C1 segment of cervical spinal cord (tissue), 14 donors: ENCODE results near the gene KRTAP4-9.
"Not testable (repeated sequence)": the region's sequence is repeated elsewhere in the genome, so short reads cannot be mapped to it uniquely, and the experiment has no call there.

Experiments
- DNase-seq, 14 donors: peaks; one replicate each; lab custom pipeline; 2025; lab: John Stamatoyannopoulos, UW

The KRTAP4-9 gene

GRCh38 chr17:41105347-41105746 is at the start of gene KRTAP4-9:
TSS of gene KRTAP4-9 (plus strand) at chr17:41105389. CDS start at chr17:41105389, 0 bp downstream.
- DNase-seq, result not testable (repeated sequence)

- DNase-seq, result no peak
Measured at GRCh38 chr17:41057547-41057946, 47.6 kb upstream of the KRTAP4-9 start.

GRCh38 chr17:41058741-41059140 is 46.4 kb upstream of the KRTAP4-9 start:
- DNase-seq, result no peak

GRCh38 chr17:41059276-41060051 is 45.7 kb upstream of the KRTAP4-9 start:
- not testable (repeated sequence) for DNase-seq

- no peak for DNase-seq
Measured at GRCh38 chr17:41060052-41060604, 45.1 kb upstream of the KRTAP4-9 start, which contains the start of gene KRTAP2-3. TSS of gene KRTAP2-3 (minus strand) at chr17:41060114. CDS start at chr17:41060050, 64 bp downstream.

- DNase-seq, result no peak
Measured at GRCh38 chr17:41061964-41062363, 43.2 kb upstream of the KRTAP4-9 start.

- DNase-seq, result no peak
Measured at GRCh38 chr17:41063449-41063848, 41.7 kb upstream of the KRTAP4-9 start.

GRCh38 chr17:41064301-41064700 is 40.9 kb upstream of the KRTAP4-9 start:
- DNase-seq, result no peak

GRCh38 chr17:41065016-41065689 is 40.0 kb upstream of the KRTAP4-9 start:
- not testable (repeated sequence) for DNase-seq

- DNase-seq, result no peak
Measured at GRCh38 chr17:41065829-41066624, 39.2 kb upstream of the KRTAP4-9 start, which contains the start of gene KRTAP2-4. TSS of gene KRTAP2-4 (minus strand) at chr17:41065879. CDS start at chr17:41065845, 34 bp downstream.

GRCh38 chr17:41067281-41067680 is 37.9 kb upstream of the KRTAP4-9 start:
- no peak for DNase-seq

- no peak for DNase-seq
Measured at GRCh38 chr17:41069031-41069430, 36.2 kb upstream of the KRTAP4-9 start.

- no peak for DNase-seq
Measured at GRCh38 chr17:41071606-41072360, 33.4 kb upstream of the KRTAP4-9 start.

- no peak for DNase-seq
Measured at GRCh38 chr17:41073676-41074075, 31.5 kb upstream of the KRTAP4-9 start.

GRCh38 chr17:41076788-41077187 is 28.4 kb upstream of the KRTAP4-9 start:
- DNase-seq, result no peak

GRCh38 chr17:41082626-41083025 is 22.6 kb upstream of the KRTAP4-9 start:
- no peak for DNase-seq

- DNase-seq, result not testable (repeated sequence)
Measured at GRCh38 chr17:41083427-41083826, 21.8 kb upstream of the KRTAP4-9 start.

GRCh38 chr17:41084100-41084856 is 20.9 kb upstream of the KRTAP4-9 start, which contains the start of gene KRTAP4-7:
TSS of gene KRTAP4-7 (plus strand) at chr17:41084150. CDS start at chr17:41084207, 57 bp downstream.
- DNase-seq, result not testable (repeated sequence)

- DNase-seq, result not testable (repeated sequence)
Measured at GRCh38 chr17:41088760-41089352, 16.3 kb upstream of the KRTAP4-9 start.
